ENCODE data around the gene ZSWIM4.

ZSWIM4 gene

DNA sequence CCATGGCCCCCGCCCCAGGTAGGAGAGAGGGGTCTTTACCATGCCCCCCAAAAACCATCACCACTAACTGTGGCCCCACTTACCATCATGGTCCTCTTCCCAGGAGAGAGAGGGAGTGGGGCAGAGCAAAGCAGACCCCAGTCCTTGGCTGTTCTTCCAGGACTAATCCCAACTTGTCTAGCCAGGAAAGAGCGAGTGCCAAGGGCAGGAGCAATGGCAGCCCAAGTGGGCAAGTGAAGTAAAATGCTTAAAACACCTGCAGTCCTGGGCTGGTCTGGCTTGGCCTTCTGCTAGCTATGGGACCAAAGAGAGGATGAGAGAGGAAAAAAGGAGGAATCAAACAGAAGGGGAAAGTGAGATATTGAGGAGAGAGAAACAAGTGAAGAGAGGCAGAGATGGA lies 17.9 kb downstream of the ZSWIM4 start:
- DNase-seq = no peak

DNA sequence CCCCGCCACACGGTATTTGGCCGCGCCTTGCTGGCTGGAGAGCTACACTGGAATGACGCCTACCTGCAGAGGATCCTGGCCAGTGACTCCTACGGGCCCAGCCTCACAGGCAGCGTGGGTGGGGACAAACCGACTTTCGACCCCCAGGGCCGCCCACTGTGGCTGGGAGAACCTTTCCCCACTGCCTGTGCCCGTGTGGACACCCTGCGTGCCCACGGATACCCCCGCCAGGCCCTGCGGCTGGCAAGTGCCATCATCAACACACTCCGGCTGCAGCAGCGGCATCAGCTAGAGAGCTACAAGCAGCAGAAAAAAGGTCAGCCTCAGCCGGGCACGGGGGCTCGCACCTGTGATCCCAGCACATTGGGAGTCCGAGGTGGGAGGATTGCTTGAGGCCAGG lies 19.3 kb downstream of the ZSWIM4 start:
- no peak for DNase-seq

DNA sequence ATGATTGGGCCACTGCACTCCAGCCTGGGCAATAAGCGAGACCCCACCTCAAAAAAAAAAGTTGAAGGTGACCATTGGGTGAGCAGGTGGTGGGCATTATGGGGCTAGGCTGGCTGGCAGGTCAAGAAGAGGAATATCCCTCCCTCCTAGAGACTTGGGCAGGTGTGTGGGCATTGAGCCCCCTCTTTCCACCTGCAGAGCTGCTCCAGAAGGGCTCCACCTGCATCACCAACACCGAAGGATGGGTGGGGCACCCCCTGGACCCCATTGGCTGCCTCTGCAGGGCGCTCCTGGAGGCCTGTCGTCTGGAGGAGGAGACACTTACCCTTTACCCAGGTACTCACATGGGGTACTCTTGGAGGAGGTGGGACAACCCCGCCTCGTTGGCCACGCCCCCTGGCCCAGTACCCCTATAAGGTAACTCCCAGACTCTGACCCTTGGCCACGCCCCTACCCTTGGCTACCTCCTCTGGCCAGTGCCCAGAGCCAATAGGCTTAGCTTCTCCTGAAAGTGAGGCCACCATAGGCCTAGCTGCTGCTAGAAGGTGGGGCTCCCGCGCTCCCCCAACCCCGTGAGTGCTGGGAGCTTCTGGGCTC lies 21.9 kb downstream of the ZSWIM4 start:
- DNase-seq = no peak

DNA sequence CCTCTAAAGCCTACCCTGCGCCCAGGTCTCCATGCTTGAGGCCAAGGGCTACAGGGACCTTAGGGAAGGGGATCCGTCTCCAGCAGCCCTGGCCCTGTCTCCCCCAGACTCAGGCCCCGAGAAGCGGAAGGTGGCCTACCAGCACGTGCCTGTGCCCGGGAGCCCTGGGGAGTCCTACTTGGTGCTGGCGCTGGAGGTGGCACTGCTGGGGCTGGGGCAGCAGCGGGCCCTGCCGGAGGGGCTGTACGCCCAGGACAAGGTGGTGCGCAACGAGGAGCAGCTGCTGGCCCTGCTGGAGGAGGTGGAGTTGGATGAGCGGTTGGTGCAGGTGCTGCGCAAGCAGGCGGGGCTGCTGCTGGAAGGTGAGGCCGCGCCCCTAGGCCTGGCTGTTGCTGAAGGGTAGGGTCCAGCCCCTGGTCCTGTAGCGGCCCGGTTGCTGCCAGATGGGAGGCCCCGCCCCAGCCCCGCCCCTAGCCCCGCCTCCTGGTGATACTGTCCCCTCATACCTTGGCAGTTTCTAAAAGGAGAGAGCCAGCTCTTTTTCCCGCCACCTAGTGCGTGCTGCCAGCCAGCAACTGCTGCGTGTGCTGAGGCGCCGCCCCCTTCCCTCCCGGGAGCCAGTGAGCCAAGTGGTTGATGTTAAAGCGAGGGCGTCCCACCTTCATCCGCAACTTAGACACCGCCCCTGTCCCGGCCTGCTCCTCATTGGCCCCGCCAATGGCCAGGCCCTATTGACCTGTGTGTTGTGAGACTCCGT lies 22.6 kb downstream of the ZSWIM4 start:
- DNase-seq = peak in 3 of 5 donors; percentile 22 to 30 (median 25)

DNA sequence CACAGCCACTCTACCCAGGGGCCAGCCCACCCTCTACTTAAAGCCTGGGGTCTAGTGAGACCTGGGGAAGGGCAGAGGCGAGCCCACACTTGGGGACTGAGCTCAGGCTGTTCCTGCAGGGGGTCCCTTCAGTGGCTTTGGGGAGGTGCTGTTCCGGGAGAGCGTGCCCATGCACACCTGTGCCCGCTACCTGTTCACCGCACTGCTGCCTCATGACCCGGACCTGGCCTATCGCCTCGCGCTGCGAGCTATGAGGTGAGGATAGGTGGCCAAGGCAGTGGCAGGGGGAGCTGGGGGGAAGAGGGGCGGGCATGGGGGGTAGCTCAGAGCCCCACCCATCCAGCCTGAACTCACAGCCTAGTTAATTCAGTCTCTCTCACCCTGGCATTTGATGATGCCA lies 24.0 kb downstream of the ZSWIM4 start:
- no peak for DNase-seq

DNA sequence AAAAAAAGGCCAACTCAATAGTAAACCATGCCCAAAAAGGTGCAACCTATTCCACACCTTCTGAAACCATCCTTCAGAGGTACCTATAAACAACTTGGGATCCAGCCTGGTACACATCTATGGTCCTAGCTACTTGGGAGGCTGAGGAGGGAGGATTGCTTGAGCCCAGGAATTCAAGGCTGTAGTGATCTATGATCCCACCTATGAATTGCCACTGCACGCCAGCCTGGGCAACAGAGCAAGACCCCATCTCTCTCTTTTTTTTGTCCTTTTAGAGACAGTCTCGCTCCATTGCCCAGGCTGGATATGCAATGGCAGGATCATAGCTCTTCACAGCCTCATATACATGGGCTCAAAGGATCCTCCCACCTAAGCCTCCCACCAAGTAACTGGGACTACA lies 26.0 kb downstream of the ZSWIM4 start:
- no peak for DNase-seq

DNA sequence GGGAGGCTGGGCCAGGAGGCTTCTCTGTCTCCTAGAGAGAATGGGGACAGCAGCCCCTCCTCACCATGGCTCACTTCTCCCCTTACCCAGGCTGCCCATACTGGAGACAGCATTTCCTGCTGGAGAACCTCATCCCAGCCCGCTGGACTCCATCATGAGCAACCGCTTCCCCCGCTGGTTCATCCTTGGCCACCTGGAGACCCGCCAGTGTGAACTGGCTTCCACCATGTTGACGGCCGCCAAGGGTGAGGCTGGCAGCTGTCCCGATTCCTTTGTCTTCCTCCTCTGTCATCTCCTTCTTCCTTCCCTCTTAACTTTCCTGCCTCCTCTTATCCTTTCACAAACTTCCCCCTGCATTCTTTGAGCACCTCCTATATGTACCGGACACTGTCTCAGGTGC lies 28.0 kb downstream of the ZSWIM4 start:
- DNase-seq = no peak

DNA sequence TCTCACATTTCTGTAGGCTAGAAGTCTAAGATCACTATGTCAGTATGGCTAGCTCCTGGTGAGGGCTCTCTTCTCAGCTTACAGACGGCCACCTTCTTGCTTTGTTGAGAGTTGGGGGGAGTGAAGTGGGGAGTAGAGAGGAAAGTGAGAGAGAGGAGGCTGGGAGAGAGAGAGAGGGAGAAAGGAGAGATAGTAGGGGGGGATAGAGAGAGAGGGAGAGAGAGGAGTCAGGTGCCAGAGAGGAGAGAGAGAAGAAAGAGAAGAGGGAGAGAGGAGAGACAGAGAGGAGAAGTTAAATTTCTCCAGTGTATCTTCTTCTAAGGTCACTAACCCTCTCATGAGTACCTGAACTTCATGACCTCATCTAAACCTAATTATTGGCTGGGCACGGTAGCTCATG lies 28.7 kb downstream of the ZSWIM4 start:
- DNase-seq = no peak

DNA sequence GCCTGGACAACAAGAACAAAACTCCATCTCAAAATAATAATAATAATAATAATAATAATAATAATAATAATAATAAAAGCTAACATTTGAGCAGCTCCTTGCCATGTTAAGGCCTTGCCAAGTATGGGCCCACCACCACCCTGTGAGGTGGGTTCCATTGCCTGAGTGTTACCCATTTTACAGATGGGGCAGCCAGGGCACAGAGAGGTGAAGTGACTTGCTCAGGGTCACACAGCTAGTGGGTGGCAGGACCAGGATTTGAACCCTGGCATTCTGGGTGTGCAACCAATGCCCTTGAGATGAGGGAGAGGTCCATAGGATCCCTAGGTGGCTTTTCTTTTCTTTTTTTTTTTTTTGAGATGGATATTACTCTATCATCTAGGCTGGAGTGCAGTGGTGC lies 29.5 kb downstream of the ZSWIM4 start:
- no peak for DNase-seq

DNA sequence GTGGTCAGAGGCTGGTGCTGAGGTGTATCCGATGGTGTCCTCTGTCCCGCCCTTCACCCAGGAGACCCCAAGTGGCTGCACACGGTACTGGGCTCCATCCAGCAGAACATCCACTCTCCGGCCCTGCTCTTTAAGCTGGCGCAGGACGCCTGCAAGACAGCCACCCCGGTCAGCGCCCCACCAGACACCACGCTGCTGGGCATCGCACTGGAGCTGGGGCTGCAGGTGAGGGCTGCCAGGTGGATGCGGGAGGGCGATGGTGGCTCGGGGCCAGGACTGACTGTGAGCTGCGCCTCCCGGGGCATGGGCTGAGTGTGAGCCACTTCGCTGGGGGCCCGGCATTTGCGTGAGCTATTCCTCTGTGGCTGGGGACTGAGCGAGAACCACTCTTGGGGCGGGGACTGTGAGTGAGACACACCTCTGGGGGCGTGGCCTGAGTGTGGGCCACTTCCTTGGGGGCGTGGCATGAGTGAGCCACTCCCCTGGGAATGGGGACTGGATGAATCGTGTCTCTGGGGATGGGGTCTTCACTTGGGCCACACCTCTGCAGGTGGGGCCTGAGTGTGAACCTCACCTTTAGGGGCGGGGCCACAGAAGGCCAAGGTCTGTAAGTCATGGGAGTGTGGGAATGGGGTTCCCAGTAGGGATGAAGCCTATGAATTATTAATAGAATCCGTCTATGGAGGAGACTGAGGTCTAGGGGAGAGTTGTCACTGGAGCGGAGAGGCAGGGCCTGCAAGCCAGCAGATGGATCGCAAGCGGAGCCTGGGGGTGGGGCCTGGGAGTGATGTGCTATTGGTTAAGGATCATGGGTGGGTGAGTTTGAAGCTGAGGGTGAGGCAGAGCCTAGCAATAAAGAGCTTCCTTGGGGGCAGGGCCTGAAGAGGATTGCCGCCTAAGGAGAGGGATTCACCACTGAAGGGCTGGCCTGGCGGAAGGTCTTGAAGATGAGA lies 30.5 kb downstream of the ZSWIM4 start:
- DNase-seq = no peak

DNA sequence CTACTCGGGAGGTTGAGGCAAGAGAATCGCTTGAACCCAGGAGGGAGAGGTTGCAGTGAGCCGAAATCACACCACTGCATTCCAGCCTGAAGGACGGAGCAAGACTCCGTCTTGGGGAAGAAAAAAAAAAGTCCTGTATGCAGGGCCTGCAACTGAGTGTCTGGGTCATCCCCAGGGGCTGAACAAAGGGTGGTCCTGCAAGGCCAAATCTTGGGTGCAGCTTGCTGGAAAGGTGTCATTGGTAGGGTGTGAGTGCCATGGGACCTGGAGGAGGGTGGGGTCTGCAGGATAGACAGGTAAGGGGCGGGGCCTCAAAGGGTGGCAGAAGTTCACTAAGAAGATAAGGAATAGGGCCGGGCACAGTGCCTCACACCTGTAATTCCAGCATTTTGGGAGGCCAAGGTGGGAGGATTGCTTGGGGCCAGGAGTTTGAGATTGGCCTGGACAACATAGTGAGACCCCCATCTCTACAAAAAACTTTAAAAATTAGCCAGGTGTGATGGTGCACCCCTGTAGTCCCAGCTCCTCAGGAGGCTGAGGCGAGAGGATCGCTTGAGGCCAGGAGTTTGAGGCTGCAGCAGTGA lies 31.5 kb downstream of the ZSWIM4 start:
- DNase-seq = no peak

DNA sequence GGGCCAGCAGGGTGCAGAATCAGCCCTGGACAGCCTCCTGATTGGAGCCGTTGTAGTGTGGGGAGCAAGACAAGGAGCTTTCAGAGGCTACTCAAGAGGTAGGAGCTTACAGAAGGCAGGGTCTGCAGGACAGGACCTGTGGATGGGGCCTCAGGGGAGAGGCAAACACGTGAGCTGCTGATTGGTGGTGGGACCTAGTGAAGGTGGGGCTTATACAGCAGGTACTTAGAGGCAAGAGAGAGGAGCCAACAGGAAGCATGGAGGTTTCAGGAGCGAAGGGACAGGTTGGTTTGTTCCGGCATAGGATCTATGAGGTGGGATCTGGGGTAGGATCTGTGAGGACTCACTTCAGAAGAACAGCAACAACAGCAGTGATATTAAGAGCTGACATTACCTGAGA lies 32.4 kb downstream of the ZSWIM4 start:
- no peak for DNase-seq

DNA sequence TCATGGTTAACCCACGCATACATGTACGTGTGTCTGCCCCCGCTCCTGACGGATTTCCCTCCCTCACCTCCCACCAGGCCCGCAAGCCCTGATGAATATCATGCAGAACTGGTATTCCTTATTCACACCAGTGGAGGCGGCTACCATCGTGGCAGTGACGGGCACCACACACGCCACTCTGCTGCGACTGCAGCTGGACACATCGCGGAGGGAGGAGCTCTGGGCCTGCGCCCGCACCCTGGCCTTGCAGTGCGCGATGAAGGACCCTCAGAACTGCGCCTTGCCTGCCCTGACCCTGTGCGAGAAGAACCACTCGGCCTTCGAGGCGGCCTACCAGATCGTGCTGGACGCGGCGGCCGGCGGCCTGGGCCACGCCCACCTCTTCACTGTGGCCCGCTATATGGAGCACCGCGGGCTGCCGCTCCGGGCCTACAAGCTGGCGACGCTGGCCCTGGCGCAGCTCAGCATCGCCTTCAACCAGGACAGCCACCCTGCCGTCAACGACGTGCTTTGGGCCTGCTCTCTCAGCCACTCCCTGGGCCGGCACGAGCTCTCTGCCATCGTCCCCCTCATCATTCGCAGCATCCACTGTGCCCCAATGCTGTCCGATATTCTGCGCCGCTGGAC lies 35.0 kb downstream of the ZSWIM4 start:
- DNase-seq = no peak

DNA sequence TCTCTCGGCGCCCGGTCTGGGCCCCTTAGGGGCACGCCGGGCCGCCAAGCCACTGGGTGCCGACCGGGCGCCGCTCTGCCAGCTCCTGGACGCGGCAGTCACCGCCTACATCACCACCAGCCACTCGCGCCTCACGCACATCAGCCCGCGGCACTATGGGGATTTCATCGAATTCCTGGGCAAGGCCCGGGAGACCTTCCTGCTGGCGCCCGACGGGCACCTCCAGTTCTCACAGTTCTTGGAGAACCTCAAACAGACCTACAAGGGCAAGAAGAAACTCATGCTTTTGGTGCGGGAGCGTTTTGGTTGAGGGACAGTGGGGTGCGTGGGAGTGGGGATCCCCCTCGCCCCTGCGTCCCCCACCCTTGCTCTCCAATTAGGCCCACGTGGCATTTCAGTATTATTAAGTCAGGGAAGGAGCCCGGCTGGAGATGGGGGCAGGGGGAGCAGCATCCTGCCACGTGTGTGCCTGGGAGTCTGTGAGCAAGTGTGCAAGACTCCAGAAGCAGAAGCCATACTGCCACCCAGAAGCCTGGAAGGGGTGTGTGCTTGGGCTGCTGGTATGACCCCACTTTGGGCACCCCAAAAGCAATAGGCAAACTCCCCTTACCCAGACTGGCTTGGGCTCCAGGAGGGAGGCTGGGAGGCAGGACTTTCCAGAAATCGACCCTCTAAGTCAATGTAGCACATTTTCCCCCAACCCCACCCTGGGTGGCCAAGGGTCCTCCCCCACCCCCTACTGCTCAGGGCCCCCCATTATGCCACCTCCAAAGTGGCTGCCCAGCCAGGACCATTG lies 35.7 kb downstream of the ZSWIM4 start:
- no peak for DNase-seq

DNA sequence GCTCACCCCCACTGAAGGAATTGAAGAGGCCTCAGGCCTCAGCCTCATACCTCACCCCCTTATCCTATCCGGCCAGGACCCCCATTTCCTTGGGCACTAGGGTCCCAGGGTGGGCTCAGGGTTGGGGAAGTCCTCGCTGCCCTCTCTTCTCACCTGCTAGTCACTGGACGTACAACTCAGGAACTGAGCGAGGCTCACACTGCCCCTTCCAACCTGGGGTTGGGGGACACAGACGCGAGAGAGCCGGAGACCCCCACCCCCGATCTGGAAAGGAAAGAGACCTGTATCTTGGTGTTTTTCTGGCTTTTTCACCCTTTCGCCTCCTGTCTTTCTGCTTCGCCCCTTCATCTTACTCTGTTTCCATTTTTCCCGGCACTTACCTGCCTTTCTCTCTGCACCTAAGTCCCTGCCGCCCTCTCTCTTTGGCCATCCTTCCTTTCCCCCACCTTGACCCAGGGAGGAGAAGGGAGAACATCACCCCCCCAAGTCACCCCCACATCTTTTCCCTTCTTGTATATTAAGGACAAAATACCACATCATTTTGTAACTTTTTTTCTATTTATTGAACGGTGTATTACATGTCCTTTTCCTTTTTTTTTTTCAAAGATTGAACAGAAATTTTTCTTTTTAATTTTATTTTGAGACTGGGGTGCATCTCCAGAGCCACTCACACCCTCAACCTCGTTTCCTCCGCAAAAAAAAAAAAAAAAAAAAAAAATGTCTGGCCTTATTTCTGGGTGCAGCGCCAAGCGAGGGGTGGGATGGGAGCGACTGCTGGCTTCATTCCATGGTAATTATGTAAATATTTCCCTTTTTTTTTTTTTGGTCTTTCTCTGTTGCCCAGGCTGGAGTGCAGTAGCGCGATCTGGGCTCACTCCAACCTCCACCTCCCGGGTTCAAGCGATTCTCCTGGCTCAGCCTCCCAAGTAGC lies 36.6 kb downstream of the ZSWIM4 start:
- DNase-seq = no peak

DNA sequence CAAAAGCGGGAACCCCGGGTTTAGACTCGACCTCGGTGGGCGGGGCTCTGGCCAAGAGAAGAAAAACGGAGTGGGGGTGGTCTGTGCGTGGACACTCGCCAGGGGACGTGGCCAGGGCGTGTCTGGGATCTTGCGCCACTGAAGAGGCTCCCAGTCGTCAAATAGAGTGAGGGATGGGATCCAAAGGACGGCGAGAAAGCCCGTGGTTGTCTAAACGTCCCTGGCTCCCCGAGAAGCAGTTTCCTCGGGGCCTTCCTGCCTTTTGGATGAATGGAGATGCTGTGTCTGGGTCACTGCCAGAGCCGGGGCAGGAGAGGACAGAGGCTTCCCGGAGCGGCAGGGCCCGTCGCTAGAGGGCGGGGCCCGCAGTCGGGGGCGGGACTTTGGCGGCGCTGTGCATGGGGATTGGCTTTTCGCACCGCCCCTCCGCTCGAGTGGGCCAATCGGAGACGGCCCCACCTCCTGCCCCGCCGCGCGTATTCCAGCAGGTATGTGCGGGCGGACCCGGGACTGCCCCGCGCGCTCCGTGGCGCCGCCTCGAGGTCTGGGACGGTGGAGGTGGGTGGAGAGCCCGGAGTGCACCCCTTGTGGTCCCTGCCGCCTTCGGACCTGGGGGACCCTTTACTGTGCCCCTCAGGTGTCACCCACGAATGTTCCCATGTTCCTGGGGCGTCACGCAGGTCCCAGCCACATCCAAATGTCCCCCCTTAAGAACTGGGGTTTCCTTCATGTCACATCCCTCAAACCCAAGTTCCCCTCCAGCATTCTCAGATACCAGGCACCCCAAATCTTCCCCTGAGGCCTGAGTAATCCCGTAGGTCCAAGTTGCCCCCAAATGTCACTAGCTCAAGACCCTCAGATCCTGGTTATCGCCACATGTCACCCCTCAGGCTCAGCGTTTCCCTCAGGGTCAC lies 38.3 kb downstream of the ZSWIM4 start:
- peak; percentile 85 to 92 (median 91) for DNase-seq

DNA sequence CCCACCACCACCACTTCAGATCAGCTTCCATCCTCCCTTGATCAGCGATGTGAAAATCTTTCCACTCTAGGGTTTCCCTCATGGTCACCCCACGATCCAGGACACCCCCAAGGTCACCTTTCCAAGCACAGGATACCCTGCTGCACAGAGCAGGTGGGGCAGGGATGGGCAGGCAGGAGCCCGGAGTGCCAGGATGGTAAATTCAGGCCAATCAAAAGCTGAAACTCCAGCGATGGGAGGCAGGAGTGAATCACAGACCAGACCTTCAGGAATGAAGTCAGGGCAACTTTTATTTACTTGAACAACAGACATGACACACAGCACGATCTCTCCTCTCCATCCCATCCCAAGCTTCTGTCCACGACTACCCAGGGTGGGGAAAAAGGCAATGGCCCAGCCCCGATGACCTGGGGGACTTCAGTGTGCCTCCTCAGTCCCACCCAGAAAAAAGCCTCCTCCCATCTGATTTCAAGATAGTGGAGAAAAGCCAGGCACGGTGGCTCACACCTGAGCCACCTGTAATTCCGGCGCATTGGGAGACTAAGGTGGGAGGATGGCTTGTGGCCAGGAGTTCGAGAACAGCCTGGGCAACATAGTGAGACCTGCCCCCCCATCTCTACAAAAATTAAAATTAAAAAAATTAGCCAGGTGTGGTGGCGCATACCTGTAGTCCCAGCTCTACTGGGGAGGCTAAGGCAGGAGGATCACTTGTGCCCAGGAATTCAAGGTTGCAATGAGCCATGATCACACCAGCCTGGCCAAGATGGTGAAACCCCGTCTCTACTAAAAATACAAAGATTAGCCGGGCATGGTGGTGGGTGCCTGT lies 39.2 kb downstream of the ZSWIM4 start:
- no peak for DNase-seq

Measured in T-helper 1 cell (primary cell).